Left ventricle myocardium inferior (tissue), 1 donor: ENCODE data around the gene SHISA5. TPM values are rescaled to one million over a fixed set of nuclear protein-coding genes. Genes with fewer than 3 reads are reported as not detected.

Source experiments
- DNase-seq: peaks from one replicate; pipeline ENCODE4 v3.0.0-alpha.2; 2020
- H3K27ac ChIP-seq: fragments of 200-600 bp; replicated peaks from 2 replicates; pipeline ENCODE4 v1.8.0; 2021
- H3K27me3 ChIP-seq: fragments of 200-600 bp; 2 replicates; pipeline ENCODE4 v1.8.0; 2021; ENCODE audit warnings: low read depth
- H3K36me3 ChIP-seq: fragments of 200-600 bp; 2 replicates; pipeline ENCODE4 v1.8.0; 2021
- H3K4me1 ChIP-seq: fragments of 200-600 bp; 2 replicates; pipeline ENCODE4 v1.8.0; 2021
- H3K4me3 ChIP-seq: fragments of 200-600 bp; 2 replicates; pipeline ENCODE4 v1.8.0; 2021; ENCODE audit warnings: mild to moderate bottlenecking, moderate library complexity
- H3K9me3 ChIP-seq: fragments of 200-600 bp; replicated peaks from 2 replicates; pipeline ENCODE4 v1.8.0; 2021
- CTCF ChIP-seq: fragments of 200-600 bp; IDR thresholded peaks from 2 replicates; pipeline ENCODE4 v1.8.0; 2021; ENCODE audit warnings: antibody characterized with exemption, mild to moderate bottlenecking, borderline replicate concordance
- intact Hi-C: fragments of 100-400 bp; cut with micrococcal nuclease; formaldehyde crosslinking; loops from one replicate; pipeline ENCODE4 v1.11.0; 2022
- total RNA-seq: library from RNA; stranded (reverse); fragmentation: NEBNext Ultra II Directional; extraction: Animal tissue kit (Norgen Biotek cat#: 25700); gene quantifications from one replicate; pipeline ENCODE4 v1.2.1, GENCODE V29; 2021
- donor health status: DM: no; HTN: yes; CAD: no; lungs with severe emphysema.

Gene SHISA5
- total RNA-seq, 1 donor from 2014 or later, result 47.3 TPM

GRCh38 chr3:48528754-48529153 is 24.8 kb upstream of the SHISA5 start:
- DNase-seq, result no peak
- H3K4me3 ChIP-seq, result no peak overlapping the region
- H3K4me1 ChIP-seq, result no peaks in the 10 kb centered on the region
- TF ChIP-seq CTCF, result no peak
- H3K36me3 ChIP-seq, result no peaks in the 10 kb centered on the region
- H3K27ac ChIP-seq, result no peak overlapping the region
- intact Hi-C loops, result no loop called here
- no peaks in the 10 kb centered on the region for H3K27me3 ChIP-seq
- H3K9me3 ChIP-seq, result no peaks in the 10 kb centered on the region

- no peaks in the 10 kb centered on the region for H3K9me3 ChIP-seq
- intact Hi-C loops, result no loop called here
- no peaks in the 10 kb centered on the region for H3K27me3 ChIP-seq
- no peak for DNase-seq
- no peak overlapping the region for H3K4me3 ChIP-seq
- H3K36me3 ChIP-seq, result no peaks in the 10 kb centered on the region
- no peaks in the 10 kb centered on the region for H3K4me1 ChIP-seq
- H3K27ac ChIP-seq, result no peak overlapping the region
- no peak for TF ChIP-seq CTCF
These were observed 24.1 kb upstream of the SHISA5 start for GRCh38 chr3:48528048-48528447.

- intact Hi-C loops, result no loop called here
These were observed 21.0 kb upstream of the SHISA5 start for GRCh38 chr3:48524970-48525369.

GRCh38 chr3:48521635-48522034 is 17.7 kb upstream of the SHISA5 start:
- DNase-seq, result no peak

More at GRCh38 chr3:48524970-48525369, 21.0 kb upstream of the SHISA5 start:
- Histone ChIP-seq H3K9me3 (no peaks in the 10 kb centered on the region), H3K4me1 (no peaks in the 10 kb centered on the region), H3K27ac (no peak overlapping the region), H3K4me3 (no peak overlapping the region), H3K36me3 (no peaks in the 10 kb centered on the region), H3K27me3 (no peaks in the 10 kb centered on the region)
- no peak for DNase-seq
- TF ChIP-seq CTCF, result no peak

GRCh38 chr3:48519277-48519643 is 15.3 kb upstream of the SHISA5 start:
- intact Hi-C loops, result no loop called here

More at GRCh38 chr3:48521635-48522034, 17.7 kb upstream of the SHISA5 start:
- H3K27ac ChIP-seq, result no peak overlapping the region
- no peaks in the 10 kb centered on the region for H3K9me3 ChIP-seq
- no peaks in the 10 kb centered on the region for H3K36me3 ChIP-seq
- no peak for TF ChIP-seq CTCF
- intact Hi-C loops, result no loop called here
- H3K27me3 ChIP-seq, result no peaks in the 10 kb centered on the region
- H3K4me3 ChIP-seq, result no peak overlapping the region
- no peaks in the 10 kb centered on the region for H3K4me1 ChIP-seq

More at GRCh38 chr3:48519277-48519643, 15.3 kb upstream of the SHISA5 start:
- no peak for DNase-seq
- Histone ChIP-seq H3K4me1 (no peaks in the 10 kb centered on the region), H3K4me3 (no peak overlapping the region), H3K9me3 (no peaks in the 10 kb centered on the region), H3K27ac (no peak overlapping the region), H3K36me3 (no peaks in the 10 kb centered on the region), H3K27me3 (no peaks in the 10 kb centered on the region)
- no peak for TF ChIP-seq CTCF
